Stimulated activated CD8-positive, alpha-beta memory T cell treated with anti-CD3 and anti-CD28 coated beads, Interleukin-4, amount 100 ng/mL, for 4 hours (primary cell): ENCODE results near the gene TAF11L8.
"Not testable (repeated sequence)": the region's sequence is repeated elsewhere in the genome, so short reads cannot be mapped to it uniquely, and the experiment has no call there.

Source experiments
- DNase-seq, 2 donors: peaks; one replicate each; pipeline ENCODE4 v3.0.0-alpha.2; 2020; ENCODE audit warnings: low read depth in 2 of 2, low spot score in 1 of 2

The TAF11L8 gene

GRCh38 chr5:17590860-17591259, at the start of gene TAF11L8:
TSS of gene TAF11L8 (minus strand) at chr5:17590960.
- DNase-seq, result not testable (repeated sequence)

GRCh38 chr5:17634160-17634559, 43.4 kb upstream of the TAF11L8 start, which contains the start of gene TAF11L14:
TSS of gene TAF11L14 (plus strand) at chr5:17634460.
- DNase-seq, result no peak

GRCh38 chr5:17631788-17632187, 41.0 kb upstream of the TAF11L8 start, which contains the start of gene TAF11L13:
TSS of gene TAF11L13 (plus strand) at chr5:17632088.
- DNase-seq, result not testable (repeated sequence)

GRCh38 chr5:17625686-17626085, 34.9 kb upstream of the TAF11L8 start:
- DNase-seq, result no peak

- no peak for DNase-seq
Observed at GRCh38 chr5:17620627-17621026, 29.9 kb upstream of the TAF11L8 start.

- no peak for DNase-seq
Observed at GRCh38 chr5:17619354-17619753, 28.6 kb upstream of the TAF11L8 start.

- no peak for DNase-seq
Observed at GRCh38 chr5:17614872-17615605, 24.3 kb upstream of the TAF11L8 start.

- DNase-seq, result not testable (repeated sequence)
Observed at GRCh38 chr5:17610092-17610491, 19.3 kb upstream of the TAF11L8 start, which contains the start of gene TAF11L12. TSS of gene TAF11L12 (plus strand) at chr5:17610392.

- DNase-seq, result not testable (repeated sequence)
Observed at GRCh38 chr5:17607461-17607860, 16.7 kb upstream of the TAF11L8 start.

GRCh38 chr5:17604951-17605350, 14.2 kb upstream of the TAF11L8 start:
- no peak for DNase-seq

GRCh38 chr5:17603880-17604279, 13.1 kb upstream of the TAF11L8 start, which contains the start of gene TAF11L11:
TSS of gene TAF11L11 (plus strand) at chr5:17604183.
- not testable (repeated sequence) for DNase-seq

- DNase-seq, result not testable (repeated sequence)
Observed at GRCh38 chr5:17597728-17598127, 7.0 kb upstream of the TAF11L8 start, which contains the start of gene TAF11L10. TSS of gene TAF11L10 (minus strand) at chr5:17597828.

- DNase-seq, result not testable (repeated sequence)
Observed at GRCh38 chr5:17594255-17594654, 3.5 kb upstream of the TAF11L8 start, which contains the start of gene TAF11L9. TSS of gene TAF11L9 (minus strand) at chr5:17594394.

GRCh38 chr5:17585658-17586057, 5.1 kb downstream of the TAF11L8 start, which contains the start of gene TAF11L7:
TSS of gene TAF11L7 (minus strand) at chr5:17585758.
- DNase-seq, result not testable (repeated sequence)
